HG02798 (cell line): ENCODE data around the gene RAC2.
"Not testable (repeated sequence)": the region's sequence is repeated elsewhere in the genome, so short reads cannot be mapped to it uniquely, and the experiment has no call there.

Experiments used
- ATAC-seq: cut with Tn5 transposase; IDR thresholded peaks from one replicate; pipeline ENCODE4 v1.9.1; 2021; ENCODE audit warnings: mild to moderate bottlenecking; ENCODE audit not compliant: unreplicated experiment, poor library complexity

RAC2 gene

DNA sequence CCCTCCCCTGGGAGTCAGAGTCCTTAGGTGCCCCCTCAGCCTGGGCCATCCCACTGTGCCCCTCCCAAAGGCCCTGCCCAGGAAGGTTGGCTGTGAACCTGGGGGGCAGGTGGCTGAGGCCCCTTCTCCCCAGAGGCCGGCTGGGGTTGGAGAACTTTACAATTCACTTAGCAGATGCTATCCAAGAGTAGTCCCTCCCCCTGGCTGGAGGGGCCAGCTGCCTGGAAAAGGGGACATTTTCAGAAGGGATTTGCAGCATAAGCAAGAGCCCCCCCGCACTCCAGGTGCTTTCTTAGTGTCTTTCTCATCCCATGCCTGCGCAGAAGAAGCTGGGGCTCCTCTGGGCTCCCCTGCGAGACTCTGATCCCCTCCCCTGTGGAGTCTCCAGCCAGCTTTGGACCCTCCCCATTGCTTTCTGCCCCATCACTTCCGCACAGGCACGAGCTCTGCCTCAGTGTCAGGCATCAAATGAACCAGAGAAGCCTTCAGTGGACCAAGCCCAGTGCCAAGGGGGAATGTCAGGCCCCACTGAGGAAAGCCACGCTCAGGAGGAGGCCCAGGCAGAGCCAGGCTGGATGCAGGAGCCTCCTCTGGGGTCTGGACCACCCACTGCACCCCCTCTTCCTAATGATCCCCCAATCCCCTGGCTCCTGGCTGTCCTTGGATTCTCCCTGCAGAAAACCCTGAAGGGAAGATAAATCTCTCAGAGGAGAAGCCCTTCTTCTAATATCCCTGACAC is 35.5 kb downstream of the RAC2 start:
- no peak for ATAC-seq

DNA sequence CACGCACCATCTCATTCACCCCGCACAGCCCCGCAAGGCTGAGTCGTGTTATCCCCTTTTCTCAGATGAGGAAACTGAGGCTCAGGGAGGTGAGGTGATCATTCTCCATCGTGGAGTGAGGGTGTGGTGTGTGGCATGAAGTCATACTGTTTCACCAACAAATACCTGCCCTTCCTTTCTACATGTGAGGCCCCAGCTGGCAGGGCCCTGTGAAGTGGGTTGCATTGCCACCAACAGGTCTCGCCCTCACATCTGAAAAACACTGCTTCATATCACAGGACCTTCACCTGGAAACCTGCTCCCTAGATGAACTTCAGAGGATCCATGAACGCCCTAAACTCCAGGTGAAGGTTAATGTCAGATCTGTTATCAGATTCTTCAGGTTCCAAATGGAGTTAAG is 36.1 kb downstream of the RAC2 start:
- no peak for ATAC-seq

DNA sequence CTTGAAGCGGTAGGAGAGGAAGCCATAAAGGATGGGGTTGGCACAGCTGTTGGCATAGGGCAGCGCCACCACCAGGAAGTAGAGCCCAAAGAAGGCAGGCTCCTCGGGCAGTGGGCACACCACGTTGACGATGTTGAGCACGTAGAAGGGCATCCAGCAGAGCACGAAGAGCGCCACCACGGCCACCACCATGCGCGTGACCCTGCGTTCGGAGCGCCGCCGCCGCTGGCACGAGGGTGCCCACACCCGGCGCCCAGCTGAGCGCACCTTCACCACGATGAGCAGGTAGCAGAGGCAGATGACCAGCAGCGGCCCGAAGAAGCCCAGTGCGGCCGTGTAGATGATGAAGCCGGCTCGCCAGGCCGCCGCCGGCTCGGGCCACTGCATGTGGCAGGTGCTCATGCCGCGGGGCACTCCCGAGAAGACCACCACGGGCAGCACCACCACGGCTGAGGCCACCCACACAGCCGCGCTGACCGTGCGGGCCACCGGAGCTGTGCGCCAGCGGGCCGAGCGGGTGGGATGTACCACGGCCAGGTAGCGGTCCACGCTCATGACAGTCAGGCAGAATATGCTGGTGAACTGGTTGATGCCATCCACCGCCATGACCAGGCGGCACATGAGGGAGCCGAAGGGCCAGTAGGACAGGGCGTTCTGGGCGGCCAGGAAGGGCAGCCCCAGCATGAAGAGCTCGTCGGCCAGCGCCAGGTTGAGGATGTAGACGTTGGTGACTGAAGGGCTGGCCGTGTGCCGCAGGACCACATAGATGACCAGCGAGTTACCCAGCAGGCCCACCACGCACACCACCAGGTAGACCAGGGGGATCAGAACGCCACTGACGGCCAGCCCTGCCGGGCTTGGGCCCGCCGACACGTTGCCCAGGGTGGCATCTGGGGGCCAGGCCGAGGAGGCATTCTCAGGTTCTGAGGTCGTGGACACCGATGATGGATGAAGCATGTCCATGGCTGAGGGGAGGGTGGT is 36.9 kb downstream of the RAC2 start:
- no peak for ATAC-seq

DNA sequence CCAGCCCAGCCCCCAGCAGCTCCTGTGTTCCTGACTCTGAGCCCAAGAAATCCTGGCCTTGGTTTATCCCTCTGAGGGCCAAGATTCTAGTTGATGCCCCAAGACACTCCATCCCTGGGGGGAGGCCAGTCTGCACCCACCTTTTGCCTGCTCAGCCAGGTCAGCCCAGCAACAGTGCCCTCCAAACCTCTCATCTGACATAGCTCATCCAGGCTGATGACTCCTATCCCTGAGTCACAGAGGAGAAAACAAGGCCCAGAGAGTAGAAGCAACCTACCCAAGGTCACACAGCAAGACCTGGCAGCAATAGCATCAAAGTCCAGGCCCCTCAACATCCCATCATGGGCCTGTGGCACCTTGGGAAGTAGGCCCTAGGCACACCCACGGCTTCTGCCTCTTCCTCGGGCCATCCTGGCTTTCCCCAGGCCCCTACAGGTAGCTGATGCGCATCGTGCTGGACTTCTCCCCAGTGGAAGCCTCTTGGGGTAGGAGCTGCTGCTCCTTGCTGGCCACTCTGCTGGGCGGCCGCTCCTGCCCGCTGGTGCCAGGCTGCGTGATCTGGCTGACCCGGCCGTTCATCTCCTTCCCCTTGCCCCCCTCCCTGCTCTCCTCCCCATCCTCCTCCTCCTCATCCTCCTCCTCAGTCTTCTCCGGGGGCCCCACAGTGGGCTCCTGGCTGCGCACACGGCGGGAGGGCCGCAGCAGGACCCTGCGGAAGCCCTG is 37.8 kb downstream of the RAC2 start:
- ATAC-seq: no peak

DNA sequence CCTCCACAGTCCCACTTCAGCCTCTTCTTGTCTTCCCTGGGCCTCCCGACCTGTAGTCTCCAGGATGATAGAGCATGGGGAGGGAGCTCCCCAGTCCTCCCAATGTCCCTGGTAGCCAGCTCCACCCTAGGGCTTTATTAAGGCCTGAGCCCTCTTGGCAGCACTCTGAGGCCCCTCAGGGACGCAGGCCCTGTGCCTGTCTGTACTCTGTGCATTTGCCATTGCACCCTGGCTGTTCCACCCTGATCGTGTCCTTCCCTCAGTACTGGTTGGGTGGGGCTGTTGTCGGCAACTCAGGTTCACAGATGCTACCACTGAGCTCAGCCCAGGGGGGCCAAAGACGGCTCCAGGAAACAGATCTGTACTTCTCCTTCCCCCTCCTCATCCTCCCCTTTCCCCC is 39.0 kb downstream of the RAC2 start:
- ATAC-seq: no peak

DNA sequence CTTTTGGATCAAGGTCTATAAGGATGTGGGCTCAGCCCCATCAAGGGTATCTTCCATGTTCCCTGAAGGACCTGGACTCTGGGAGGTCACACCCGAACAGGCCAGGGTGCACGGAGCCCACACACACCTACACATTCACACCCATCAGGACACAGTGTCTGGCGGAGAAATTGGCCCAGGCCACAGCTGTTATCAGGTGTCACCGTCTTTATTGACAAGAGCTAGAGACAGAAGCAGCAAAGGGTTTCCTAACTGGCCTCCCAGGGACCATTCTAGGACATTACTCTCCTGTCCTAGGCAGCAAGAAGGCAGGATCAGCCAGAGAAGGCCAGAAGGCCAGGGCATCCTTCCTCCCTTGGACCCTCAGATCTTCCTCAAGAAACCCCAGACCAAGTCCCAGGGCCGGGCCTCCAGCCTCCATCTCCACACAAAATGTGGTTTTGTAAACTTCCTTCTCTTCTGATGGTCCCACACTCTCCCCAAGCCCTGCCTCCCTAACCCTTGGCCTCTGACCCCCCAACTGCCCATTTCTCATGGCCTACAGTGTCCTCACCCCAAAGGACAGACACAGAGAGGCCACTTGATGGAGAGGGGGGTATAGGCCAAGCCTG is 39.9 kb downstream of the RAC2 start:
- no peak for ATAC-seq

DNA sequence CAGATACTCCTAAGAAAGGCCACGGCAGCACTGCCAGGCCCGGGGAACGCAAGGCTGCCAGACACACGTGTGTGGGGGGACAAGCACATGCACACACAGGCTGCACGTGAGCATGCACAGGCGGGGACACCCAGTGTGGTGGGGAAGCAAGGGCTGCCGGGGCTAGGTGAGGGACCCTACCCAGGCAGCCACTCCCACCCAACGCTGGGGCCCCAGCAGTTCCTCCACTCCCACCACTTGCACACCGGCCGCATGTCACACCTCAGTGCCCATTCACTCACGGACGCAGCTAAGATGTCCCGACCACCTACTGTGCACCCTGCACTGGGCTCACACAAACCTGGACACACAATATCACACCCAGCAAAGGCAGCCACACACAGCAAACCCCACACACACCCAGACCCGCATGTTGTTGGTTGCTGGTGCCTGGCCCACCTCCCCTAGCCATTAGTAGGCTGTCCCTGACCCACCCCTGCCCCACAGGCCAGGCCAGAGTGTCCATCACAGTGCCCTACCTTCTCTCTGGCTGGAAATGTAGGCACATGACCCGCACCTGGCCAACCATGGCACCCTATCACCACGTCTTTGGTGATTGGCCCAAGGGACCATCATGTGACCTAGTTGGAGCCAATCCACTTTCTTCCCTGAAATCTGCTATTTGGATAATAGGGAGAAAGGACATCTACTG is 40.6 kb downstream of the RAC2 start:
- no peak for ATAC-seq

DNA sequence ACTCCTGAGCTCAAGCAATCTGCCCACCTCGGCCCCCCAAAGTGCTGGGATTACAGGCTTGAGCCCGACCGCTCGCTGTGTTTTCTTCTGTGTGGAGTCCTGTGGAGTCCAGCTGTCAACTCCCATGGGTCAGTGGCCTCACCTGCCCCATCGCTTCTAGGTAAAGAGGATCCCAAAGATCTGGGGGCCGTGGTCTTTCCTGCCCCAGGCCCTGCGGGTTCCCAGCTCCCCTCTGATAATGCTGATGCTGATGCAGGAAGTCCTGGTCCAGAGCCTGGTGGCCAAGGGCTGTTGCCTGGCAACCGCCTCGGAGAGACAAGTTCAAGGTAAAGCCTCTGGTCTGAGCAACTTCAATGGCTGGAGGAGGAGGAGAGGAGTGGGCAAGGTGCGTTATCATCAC is 41.4 kb downstream of the RAC2 start:
- ATAC-seq: no peak

DNA sequence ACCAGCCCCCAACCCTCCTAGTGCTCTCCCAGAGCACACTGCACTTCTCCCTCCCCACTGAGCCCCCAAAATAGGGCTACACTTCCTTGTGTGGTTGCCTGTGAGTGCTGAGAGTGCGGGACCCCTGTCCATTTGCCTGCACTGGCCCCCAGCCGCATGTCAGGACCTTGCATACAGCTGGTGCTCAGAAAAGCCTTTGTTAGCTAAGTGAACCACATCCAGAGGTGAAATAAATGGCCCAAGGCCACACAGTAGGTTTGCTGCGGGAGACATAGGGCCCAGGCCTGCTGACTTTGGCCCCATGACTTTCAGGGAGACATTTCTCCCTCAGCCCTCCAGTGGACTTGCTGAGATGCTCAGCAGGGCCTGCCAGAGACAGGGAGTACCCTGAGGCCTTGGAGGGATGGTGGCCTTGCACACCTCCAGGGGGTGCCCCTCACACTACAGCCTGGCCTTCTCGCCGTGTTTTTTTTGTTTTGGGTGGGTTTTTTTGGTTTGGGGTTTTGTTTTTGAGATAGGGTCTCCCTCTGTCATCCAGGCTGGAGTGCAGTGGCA is 42.0 kb downstream of the RAC2 start:
- no peak for ATAC-seq

DNA sequence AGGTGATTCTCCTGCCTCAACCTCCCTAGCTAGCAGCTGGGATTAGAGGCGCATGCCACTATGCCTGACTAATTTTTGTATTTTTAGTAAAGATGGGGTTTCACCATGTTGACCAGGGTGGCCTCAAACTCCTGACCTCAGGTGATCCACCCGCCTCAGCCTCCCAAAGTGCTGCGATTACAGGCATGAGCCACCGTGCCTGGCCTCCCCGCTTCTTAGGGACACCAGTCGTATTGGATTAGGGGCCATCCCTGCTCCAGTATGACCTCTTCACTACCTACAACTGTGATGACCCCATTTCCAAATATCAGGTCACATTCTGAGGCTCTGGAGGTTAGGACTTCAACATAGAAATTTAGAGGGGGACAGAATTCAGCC is 42.6 kb downstream of the RAC2 start:
- ATAC-seq: not testable (repeated sequence)

DNA sequence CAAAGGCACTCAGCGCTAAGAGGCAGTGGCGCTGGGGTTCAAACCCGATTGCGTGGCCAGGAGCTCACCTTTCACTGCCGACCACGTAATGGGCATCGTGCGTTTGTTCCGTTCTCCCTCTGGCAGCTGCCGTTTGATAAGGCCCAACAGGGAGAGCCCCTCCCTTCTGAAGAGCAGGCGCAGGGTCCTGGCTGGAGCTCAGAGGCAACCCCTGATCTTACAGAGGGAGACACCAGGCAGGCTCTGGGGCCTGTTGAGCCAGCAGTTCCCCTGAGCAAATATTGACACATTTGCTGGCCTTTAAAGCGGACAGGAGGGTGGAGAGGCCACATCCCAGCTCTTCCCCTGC is 44.3 kb downstream of the RAC2 start:
- no peak for ATAC-seq

DNA sequence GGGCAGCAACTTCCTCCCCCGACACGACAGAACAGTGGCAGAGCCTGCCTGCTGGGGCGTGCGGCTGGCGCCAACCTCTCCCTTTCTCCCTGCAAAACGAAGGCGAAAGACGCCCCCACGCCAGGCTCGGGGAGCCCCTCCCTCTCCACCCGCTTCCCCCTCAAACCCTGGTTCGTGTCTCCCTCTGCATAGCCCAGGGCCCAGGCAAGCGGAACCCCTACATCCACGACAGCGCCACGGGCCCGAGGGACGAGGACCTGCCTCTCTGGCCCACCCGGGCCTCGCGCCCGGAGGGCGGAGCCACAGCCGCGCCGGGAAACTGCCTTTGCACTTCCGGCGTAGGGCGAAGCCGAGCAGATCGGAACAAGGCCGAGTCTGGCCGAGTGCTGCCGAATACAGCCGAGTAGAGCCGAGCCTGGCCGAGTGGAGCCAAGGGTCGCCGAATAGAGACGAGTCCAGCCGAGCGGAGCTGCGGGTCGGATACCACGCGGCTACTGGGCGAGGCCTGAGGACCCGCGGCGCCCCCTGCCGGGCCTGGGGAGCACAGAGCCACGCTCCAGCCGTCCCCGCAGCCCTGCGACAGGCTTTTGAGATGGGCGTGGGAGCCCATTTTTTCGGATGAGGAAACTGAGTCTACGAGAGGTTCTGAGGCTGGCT is 44.8 kb downstream of the RAC2 start:
- peak; percentile 96 for ATAC-seq

DNA sequence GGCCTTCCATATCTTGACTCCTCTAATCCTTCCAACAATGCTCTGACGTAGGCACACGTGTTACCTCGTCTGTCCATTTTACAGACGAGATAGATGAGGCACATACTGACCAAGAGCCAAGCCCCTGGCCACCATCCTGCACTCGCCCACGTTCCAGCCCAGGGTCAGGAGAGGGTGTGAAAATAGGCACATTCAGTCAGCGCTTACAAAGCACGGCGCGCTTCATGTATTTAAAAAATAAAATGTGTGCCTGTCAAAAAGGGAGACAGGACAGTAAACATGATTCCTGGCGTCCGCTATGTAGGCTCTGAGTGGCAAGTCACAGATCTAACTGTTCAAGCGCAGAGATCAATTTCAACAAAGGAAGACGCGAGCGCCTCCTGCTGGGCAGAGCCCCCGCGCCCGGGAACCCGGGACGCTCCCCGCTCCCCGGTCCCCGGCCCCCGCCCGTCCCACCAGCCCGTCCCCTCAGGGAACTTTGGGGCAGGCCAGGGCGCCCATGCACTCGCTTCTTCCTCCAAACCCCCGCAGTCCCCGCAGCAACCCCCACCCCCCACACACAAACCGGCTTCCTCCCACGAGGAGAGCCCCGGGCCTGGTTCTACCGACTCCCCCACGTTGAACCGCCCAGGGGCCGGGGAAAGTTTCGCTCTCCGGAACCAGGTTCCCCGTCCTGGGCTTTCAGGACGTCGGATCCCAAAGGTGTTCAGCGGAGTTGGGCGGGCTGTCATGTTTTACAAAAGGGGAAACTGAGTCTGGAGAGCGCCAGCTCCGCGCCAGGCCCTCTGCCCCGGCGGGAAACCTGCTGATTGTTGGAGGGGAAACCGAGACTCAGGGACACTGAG is 45.6 kb downstream of the RAC2 start:
- peak; percentile 27 for ATAC-seq

DNA sequence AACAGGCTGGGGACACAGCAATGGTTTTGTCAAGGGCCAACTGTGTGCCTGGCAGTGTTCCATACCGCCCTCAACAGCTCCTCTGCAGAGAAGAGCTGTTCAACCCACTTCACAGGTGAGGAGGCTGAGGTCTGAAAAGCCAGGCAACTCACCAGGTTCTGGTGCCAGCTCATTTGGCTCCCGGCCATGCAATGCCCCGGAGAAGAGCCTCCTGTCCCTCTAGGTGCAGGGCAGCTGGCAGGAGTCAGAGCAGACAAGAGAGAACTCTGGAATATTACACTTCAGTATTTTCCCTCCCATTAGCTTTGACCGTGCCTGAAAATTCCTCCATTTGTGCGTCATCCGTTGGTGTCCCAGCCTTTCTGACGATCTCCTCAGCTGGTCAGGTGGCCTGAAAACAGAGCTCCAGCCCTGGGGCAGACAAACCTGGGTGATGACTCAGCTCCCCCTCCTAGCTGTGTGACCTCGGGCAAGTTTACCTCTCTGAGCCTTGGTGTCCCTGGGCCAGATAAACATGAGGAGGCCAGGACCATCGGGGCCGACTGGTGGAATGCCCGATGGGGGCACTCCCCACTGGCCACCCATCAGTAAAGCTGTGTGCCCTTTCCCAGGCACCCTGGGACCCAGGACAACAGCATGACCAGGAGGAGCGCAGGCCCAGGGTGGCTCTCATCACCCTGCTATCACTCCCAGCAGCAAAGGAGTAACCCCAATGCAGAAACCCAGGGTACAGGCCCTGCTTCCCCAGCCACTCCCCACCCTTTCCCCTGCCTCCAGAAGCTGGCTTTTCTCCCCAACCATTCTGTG is 46.4 kb downstream of the RAC2 start:
- no peak for ATAC-seq

DNA sequence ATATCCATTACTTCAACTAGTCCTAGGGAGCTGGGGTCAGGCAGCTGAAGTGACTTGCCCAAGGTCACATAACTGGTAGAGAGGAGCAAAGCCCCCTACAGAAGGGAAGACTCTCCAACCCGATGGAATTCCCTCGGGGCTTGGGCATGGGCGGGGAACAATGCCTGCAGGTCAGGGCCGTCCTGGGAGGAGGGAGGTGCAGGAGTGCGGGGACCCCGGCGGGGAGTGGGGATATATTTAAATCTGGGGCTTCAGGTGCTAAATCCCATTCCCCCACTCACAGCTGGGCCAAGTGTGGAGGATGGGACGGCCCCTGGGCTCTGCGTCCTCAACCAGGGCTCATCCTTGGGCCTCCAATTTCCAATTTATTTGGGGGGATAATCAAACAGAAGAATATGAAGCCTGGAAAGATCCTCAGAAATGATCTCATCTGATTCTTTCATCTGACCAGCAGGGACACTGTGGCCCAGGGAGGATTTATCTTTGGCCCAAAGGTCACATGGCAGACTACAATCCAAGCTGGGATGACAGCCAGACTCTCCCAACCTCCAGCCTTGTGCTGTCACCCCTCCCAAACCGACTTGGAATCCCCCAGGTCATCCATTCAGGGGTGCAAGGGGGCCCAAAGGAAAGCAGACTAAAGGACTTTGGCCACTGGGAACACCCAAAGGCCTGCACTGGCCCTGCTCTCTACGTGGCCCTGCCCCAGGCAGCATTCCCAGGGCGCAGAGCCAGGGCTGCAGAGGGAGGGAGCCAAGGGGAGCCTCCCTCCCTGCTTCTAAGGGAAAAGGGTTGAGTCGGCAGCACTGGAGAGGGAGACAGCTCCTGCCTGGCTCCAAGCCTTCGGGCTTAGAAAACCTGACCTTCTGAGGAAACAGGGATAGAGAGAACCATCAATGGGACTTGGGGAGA is 47.3 kb downstream of the RAC2 start:
- ATAC-seq: no peak

DNA sequence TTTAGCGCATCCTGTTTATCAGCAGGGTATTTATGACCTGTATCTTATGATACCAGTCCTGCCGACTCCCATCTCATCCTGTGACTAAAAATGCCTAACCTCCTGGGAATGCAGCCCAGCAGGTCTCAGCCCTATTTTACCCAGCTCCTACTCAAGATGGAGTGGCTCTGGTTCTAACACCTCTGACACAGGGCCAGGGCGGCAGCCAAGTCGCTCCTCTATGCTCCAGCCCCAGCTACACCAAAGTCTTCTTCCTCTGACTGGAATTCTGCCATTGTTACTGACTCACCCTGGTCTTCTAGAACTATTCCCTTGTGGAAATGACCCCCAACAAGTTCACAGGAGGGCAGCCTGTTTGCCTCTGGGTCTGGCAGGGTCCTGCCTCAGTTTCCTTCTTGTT is 48.1 kb downstream of the RAC2 start:
- ATAC-seq: no peak

DNA sequence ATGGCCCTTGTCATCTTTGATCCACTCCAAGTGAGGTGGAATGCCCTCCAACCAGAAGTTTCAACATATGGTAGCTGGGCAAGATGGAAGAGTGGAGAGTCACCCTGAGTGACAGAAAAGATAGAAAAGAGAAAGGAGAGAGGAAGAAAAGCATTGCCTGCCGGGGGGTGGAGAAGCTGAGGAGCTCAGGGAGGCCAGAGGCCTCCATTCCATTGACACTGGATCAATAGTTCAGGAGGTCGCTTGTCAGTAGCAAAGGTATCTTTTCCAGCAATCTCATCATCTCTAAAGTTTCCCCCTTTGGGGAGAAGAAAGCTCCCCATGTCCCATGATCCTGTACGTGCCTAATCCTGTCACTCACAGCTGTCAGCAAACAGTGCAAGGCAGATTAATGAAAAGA is 49.3 kb downstream of the RAC2 start:
- ATAC-seq: no peak
